CD8-positive, alpha-beta memory T cell (primary cell): ENCODE measurements around the gene SLC13A3. TPM values are rescaled to one million over a fixed set of nuclear protein-coding genes. Genes with fewer than 3 reads are reported as not detected.
"Not testable (repeated sequence)": the region's sequence is repeated elsewhere in the genome, so short reads cannot be mapped to it uniquely, and the experiment has no call there.

Source experiments
- CTCF ChIA-PET: fragments of 350-600 bp; sonication (Branson Sonifier 250); formaldehyde crosslinking; loops from one replicate; lab custom pipeline; 2021; ENCODE audit warnings: antibody characterized with exemption; lab: Charles Lee
- POLR2A ChIA-PET: fragments of 350-600 bp; sonication (Branson Sonifier 250); formaldehyde crosslinking; loops from one replicate; lab custom pipeline; 2021; ENCODE audit warnings: antibody characterized with exemption; lab: Charles Lee
- DNase-seq, 5 donors: peaks; one replicate each; pipeline versions ENCODE4 v3.0.0 to v3.0.0-alpha.2; 2020 to 2022; ENCODE audit warnings: mixed read lengths in 1 of 5
- H3K27ac ChIP-seq: one replicate; pipeline ENCODE4 v1.7.0; 2013; ENCODE audit warnings: low read depth, mild to moderate bottlenecking, low read length, moderate library complexity
- H3K27me3 ChIP-seq: 2 replicates; pipeline ENCODE4 v1.7.0; 2013; ENCODE audit warnings: low read length, mild to moderate bottlenecking; ENCODE audit not compliant: insufficient read depth, poor library complexity, severe bottlenecking
- H3K36me3 ChIP-seq: 2 replicates; pipeline ENCODE4 v1.7.0; 2013; ENCODE audit warnings: mild to moderate bottlenecking, low read length, moderate library complexity; ENCODE audit not compliant: insufficient read depth
- H3K4me1 ChIP-seq: 2 replicates; pipeline ENCODE4 v1.7.0; 2013; ENCODE audit warnings: mild to moderate bottlenecking, low read length, moderate library complexity; ENCODE audit not compliant: insufficient read depth
- H3K4me3 ChIP-seq: 2 replicates; pipeline ENCODE4 v1.7.0; 2013; ENCODE audit warnings: mild to moderate bottlenecking, low read length
- H3K9me3 ChIP-seq: 2 replicates; pipeline ENCODE4 v1.7.0; 2013; ENCODE audit warnings: mild to moderate bottlenecking, low read length
- H3K27ac Mint-ChIP-seq, 8 donors: one replicate each; pipeline ENCODE4 v1.8.0; 2020 to 2021; ENCODE audit warnings: mixed read lengths in 8 of 8, mild to moderate bottlenecking in 6 of 8, inconsistent platforms in 3 of 8, moderate library complexity in 3 of 8
- H3K27me3 Mint-ChIP-seq, 2 donors: one replicate each; pipeline ENCODE4 v1.8.0; 2020 to 2021; ENCODE audit warnings: mixed read lengths in 2 of 2, mild to moderate bottlenecking in 1 of 2, moderate library complexity in 1 of 2
- H3K36me3 Mint-ChIP-seq, 3 donors: one replicate each; pipeline ENCODE4 v1.8.0; 2020 to 2021; ENCODE audit warnings: mixed read lengths in 3 of 3, inconsistent platforms in 1 of 3, mild to moderate bottlenecking in 1 of 3
- H3K4me1 Mint-ChIP-seq, 3 donors: one replicate each; pipeline ENCODE4 v1.8.0; 2020 to 2021; ENCODE audit warnings: mixed read lengths in 3 of 3, inconsistent platforms in 1 of 3, mild to moderate bottlenecking in 1 of 3
- H3K4me3 Mint-ChIP-seq, 7 donors: one replicate each; pipeline ENCODE4 v1.8.0; 2020 to 2021; ENCODE audit warnings: mixed read lengths in 7 of 7, mild to moderate bottlenecking in 6 of 7, moderate library complexity in 4 of 7, inconsistent platforms in 2 of 7
- H3K9me3 Mint-ChIP-seq, 5 donors: one replicate each; pipeline ENCODE4 v1.8.0; 2020 to 2022; ENCODE audit warnings: mixed read lengths in 5 of 5, mild to moderate bottlenecking in 3 of 5, moderate library complexity in 2 of 5, inconsistent platforms in 1 of 5
- polyA plus RNA-seq: library from polyadenylated mRNA; unstranded; fragments of 300-500 nt; fragmentation: Illumina TruSeq; gene quantifications from one replicate; pipeline ENCODE4 v1.2.3, GENCODE V29; 2021
- total RNA-seq, 2 experiments: library from RNA; stranded (reverse); gene quantifications; one replicate each; pipeline ENCODE4 v1.2.3, GENCODE V29; 2021

SLC13A3 gene
- total and polyA plus RNA-seq, 3 experiments from 2014 or later: 0.11 TPM; not detected in 2

DNA sequence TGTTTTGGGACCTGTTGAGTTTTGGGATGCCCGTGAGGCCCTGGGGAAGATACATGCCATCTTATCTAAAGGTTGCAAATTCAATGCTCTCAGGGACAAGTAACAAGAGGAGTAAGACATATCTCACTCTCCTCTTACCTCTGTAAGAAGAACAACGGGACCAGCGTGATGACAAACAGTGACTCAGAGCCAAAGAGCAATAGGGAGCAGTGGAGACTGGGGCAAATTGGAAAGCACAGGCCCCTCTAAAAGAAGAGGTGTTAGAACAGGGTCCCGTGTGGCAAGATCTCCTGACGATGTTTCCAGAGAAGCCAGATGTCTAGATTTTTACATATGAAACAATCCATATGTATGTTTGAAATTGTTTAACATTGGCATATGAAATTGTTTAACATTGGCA lies 26.3 kb upstream of the SLC13A3 start:
- Mint-ChIP-seq H3K27ac (peak overlapping the region in 2 of 8 donors; percentile 7 to 54), H3K4me3 (no peak overlapping the region), H3K4me1 (peaks cover 8 to 20% (median 11%) of the 10 kb centered on the region in 3 donors), H3K9me3 (no peaks in the 10 kb centered on the region), H3K27me3 (peaks cover 0 to 5% of the 10 kb centered on the region in 2 donors), H3K36me3 (peaks cover 0 to 5% (median 1%) of the 10 kb centered on the region in 3 donors)
- POLR2A ChIA-PET: no interaction called here
- no peaks in the 10 kb centered on the region for H3K36me3 ChIP-seq
- no peaks in the 10 kb centered on the region for H3K27me3 ChIP-seq
- no peak overlapping the region for H3K4me3 ChIP-seq
- H3K27ac ChIP-seq: no peak overlapping the region
- CTCF ChIA-PET: no interaction called here
- no peak for DNase-seq
- H3K9me3 ChIP-seq: no peaks in the 10 kb centered on the region
- peaks cover 5% of the 10 kb centered on the region for H3K4me1 ChIP-seq

- H3K4me3 ChIP-seq, H3K27me3 ChIP-seq, H3K4me1 ChIP-seq, POLR2A ChIA-PET, DNase-seq, H3K27me3 Mint-ChIP-seq, H3K4me3 Mint-ChIP-seq, CTCF ChIA-PET, H3K9me3 Mint-ChIP-seq, H3K36me3 Mint-ChIP-seq, H3K9me3 ChIP-seq, H3K27ac Mint-ChIP-seq, H3K27ac ChIP-seq, H3K36me3 ChIP-seq: not testable (repeated sequence)
- peaks cover 8 to 12% (median 10%) of the 10 kb centered on the region in 3 donors for H3K4me1 Mint-ChIP-seq
Observed at GRCh38 chr20:46676649-46677316, 25.5 kb upstream of the SLC13A3 start.

DNA sequence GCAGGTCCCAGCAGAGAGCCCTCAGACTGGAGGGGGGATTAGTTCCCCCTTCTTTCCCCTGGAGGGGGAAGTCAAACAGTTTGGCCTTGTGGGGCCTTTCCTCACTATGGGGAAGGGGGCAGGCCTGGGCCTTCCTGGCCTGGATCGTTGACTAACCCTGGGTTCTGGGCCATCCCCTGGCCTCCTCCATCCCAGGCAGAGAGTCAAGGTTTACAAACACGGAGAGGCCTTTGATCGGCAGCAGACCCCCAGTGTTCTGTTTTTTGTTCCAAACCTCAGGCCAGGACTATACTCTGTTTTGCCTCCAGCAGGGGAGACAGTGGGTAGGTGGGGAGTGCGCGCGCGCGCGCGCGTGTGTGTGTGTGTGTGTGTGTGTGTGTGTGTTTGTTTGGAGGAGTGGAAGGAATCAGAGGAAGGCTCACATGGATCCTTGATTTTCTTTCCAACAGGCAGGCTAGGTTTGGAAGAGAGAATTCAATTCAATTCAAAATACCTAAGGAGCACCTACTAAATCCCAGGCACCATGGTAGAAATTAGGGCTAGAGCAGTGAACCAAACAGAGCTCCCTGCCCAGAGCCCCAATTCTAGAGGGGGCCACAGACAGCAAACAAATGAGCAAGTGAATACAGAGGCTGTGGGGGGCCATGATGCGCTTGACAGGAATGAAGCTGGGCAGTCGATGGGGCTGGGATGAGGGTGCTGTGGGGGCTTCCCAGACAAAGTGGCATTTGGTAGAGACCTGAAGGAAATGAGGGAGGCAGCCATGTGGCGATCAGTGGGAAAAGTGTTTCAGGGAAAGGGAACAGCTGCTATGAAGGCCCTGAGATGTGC lies 23.2 kb upstream of the SLC13A3 start:
- Mint-ChIP-seq H3K27me3 (peaks cover 0 to 6% of the 10 kb centered on the region in 2 donors), H3K27ac (no peak overlapping the region), H3K36me3 (peaks cover 0 to 15% (median 8%) of the 10 kb centered on the region in 3 donors), H3K9me3 (peaks cover 0 to 12% (median 7%) of the 10 kb centered on the region in 5 donors), H3K4me3 (no peak overlapping the region), H3K4me1 (no peaks in the 10 kb centered on the region)
- no peaks in the 10 kb centered on the region for H3K4me1 ChIP-seq
- ChIA-PET CTCF (no interaction called here), POLR2A (no interaction called here)
- H3K36me3 ChIP-seq: no peaks in the 10 kb centered on the region
- H3K4me3 ChIP-seq: no peak overlapping the region
- no peak for DNase-seq
- no peaks in the 10 kb centered on the region for H3K27me3 ChIP-seq
- no peaks in the 10 kb centered on the region for H3K9me3 ChIP-seq
- H3K27ac ChIP-seq: no peak overlapping the region

- Mint-ChIP-seq H3K9me3 (peaks cover 0 to 12% (median 7%) of the 10 kb centered on the region in 5 donors), H3K4me3 (no peak overlapping the region), H3K27ac (no peak overlapping the region), H3K36me3 (peaks cover 0 to 15% (median 12%) of the 10 kb centered on the region in 3 donors), H3K4me1 (no peaks in the 10 kb centered on the region), H3K27me3 (peaks cover 0 to 6% of the 10 kb centered on the region in 2 donors)
- no peaks in the 10 kb centered on the region for H3K9me3 ChIP-seq
- CTCF ChIA-PET: no interaction called here
- H3K36me3 ChIP-seq: no peaks in the 10 kb centered on the region
- H3K27ac ChIP-seq: no peak overlapping the region
- POLR2A ChIA-PET: no interaction called here
- no peak overlapping the region for H3K4me3 ChIP-seq
- H3K4me1 ChIP-seq: no peaks in the 10 kb centered on the region
- no peaks in the 10 kb centered on the region for H3K27me3 ChIP-seq
- DNase-seq: no peak
Observed at GRCh38 chr20:46673394-46674252, 22.4 kb upstream of the SLC13A3 start.

GRCh38 chr20:46672543-46673148 lies 21.4 kb upstream of the SLC13A3 start:
- peaks cover 0 to 6% of the 10 kb centered on the region in 2 donors for H3K27me3 Mint-ChIP-seq

GRCh38 chr20:46671866-46672542 lies 20.7 kb upstream of the SLC13A3 start:
- Mint-ChIP-seq H3K27me3 (peaks cover 0 to 6% of the 10 kb centered on the region in 2 donors), H3K4me1 (no peaks in the 10 kb centered on the region), H3K27ac (peak overlapping the region in 1 of 8 donors; percentile 14), H3K36me3 (peaks cover 0 to 19% (median 12%) of the 10 kb centered on the region in 3 donors), H3K9me3 (peaks cover 0 to 12% (median 7%) of the 10 kb centered on the region in 5 donors), H3K4me3 (no peak overlapping the region)
- Histone ChIP-seq H3K9me3 (no peaks in the 10 kb centered on the region), H3K36me3 (no peaks in the 10 kb centered on the region), H3K27me3 (no peaks in the 10 kb centered on the region), H3K27ac (no peak overlapping the region), H3K4me3 (no peak overlapping the region), H3K4me1 (no peaks in the 10 kb centered on the region)
- no peak for DNase-seq
- CTCF ChIA-PET: interaction anchor here (1.0 kb wide), 1 partner anchor 9 kb away, joined by 3 read pairs; no protein-coding TSS in a partner anchor
- POLR2A ChIA-PET: no interaction called here

More at GRCh38 chr20:46672543-46673148, 21.4 kb upstream of the SLC13A3 start:
- DNase-seq: no peak
- Histone ChIP-seq H3K4me3 (no peak overlapping the region), H3K4me1 (no peaks in the 10 kb centered on the region), H3K36me3 (no peaks in the 10 kb centered on the region), H3K27me3 (no peaks in the 10 kb centered on the region), H3K9me3 (no peaks in the 10 kb centered on the region), H3K27ac (no peak overlapping the region)
- ChIA-PET CTCF (no interaction called here), POLR2A (no interaction called here)
- no peak overlapping the region for H3K27ac Mint-ChIP-seq
- no peaks in the 10 kb centered on the region for H3K4me1 Mint-ChIP-seq
- peaks cover 0 to 12% (median 7%) of the 10 kb centered on the region in 5 donors for H3K9me3 Mint-ChIP-seq
- H3K36me3 Mint-ChIP-seq: peaks cover 0 to 19% (median 12%) of the 10 kb centered on the region in 3 donors
- H3K4me3 Mint-ChIP-seq: no peak overlapping the region
